ENCODE data around the gene MIS18BP1.

DNA sequence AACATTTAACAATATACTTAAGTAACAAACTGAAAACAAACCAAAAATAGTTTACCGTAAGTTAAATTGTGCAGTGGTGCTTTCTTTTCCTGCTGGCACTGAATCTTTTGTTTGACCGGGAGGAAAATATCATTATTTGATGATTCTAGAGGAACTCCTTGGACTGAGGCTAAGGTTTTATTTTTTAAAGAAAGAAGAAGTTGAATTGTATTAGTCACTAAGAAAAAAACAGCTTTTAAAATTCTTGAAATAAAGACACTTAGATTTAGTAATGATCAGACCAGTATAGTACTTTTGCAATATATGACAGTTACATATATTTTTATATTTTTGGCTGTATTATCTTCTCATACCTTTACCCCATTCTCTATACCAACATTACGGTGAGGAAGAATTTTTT, 10.3 kb downstream of the MIS18BP1 start:
- TF ChIP-seq, protein P1, sequence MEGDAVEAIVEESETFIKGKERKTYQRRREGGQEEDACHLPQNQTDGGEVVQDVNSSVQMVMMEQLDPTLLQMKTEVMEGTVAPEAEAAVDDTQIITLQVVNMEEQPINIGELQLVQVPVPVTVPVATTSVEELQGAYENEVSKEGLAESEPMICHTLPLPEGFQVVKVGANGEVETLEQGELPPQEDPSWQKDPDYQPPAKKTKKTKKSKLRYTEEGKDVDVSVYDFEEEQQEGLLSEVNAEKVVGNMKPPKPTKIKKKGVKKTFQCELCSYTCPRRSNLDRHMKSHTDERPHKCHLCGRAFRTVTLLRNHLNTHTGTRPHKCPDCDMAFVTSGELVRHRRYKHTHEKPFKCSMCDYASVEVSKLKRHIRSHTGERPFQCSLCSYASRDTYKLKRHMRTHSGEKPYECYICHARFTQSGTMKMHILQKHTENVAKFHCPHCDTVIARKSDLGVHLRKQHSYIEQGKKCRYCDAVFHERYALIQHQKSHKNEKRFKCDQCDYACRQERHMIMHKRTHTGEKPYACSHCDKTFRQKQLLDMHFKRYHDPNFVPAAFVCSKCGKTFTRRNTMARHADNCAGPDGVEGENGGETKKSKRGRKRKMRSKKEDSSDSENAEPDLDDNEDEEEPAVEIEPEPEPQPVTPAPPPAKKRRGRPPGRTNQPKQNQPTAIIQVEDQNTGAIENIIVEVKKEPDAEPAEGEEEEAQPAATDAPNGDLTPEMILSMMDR (IDR thresholded peaks at IDR 0.05): no peak
- no peak for TF ChIP-seq EP300 (IDR thresholded peaks at IDR 0.05)

All from tibial nerve (tissue), 4 donors.